ENCODE results near the gene SRPK3.

The SRPK3 gene

GRCh38 chrX:153831429-153832150 lies 50.7 kb downstream of the SRPK3 start:
- DNase-seq (ENCODE audit: low spot score): no peak

- DNase-seq (ENCODE audit: low spot score): no peak
These were observed 51.9 kb downstream of the SRPK3 start for GRCh38 chrX:153832728-153833127.

Measured in AG08395 (cell line).